HEK293 (cell line): ENCODE results near the gene SFXN1.
"Not testable (repeated sequence)": the region's sequence is repeated elsewhere in the genome, so short reads cannot be mapped to it uniquely, and the experiment has no call there.

ENCODE experiments used
- CTCF ChIA-PET: fragments of 350-600 bp; formaldehyde crosslinking; extraction: SDS; loops from one replicate; lab custom pipeline; 2021; ENCODE audit warnings: antibody characterized with exemption; lab: Yijun Ruan, JAX
- POLR2A ChIA-PET: fragments of 300-600 bp; formaldehyde crosslinking; extraction: SDS; loops from one replicate; lab custom pipeline; 2020; ENCODE audit warnings: antibody characterized with exemption, inconsistent platforms; lab: Yijun Ruan, JAX
- H3K27ac ChIP-seq: fragments of 200-500 bp; sonication (Bioruptor generic); 2 replicates; pipeline ENCODE4 v1.5.1; 2014; ENCODE audit warnings: low read depth, low read length, control low read depth, inconsistent platforms; ENCODE audit errors: extremely low read depth
- H3K36me3 ChIP-seq, 2 experiments: fragments of 200-500 bp in 1 of 2; sonication (Bioruptor generic) in 1 of 2; 1 replicate in 1 of 2; 2 replicates in 1 of 2; pipeline ENCODE4 v1.5.1; 2014 to 2017; ENCODE audit warnings: inconsistent platforms in 2 of 2, low read length in 2 of 2; ENCODE audit not compliant: control insufficient read depth in 2 of 2, insufficient read depth in 1 of 2
- H3K4me1 ChIP-seq: fragments of 200-500 bp; sonication (Bioruptor generic); 2 replicates; pipeline ENCODE4 v1.5.1; 2014; ENCODE audit warnings: mild to moderate bottlenecking, low read length, inconsistent platforms; ENCODE audit not compliant: control insufficient read depth, insufficient read depth
- H3K4me3 ChIP-seq: 2 replicates; pipeline ENCODE4 v1.5.1; 2011; ENCODE audit warnings: low read depth, mild to moderate bottlenecking, control low read depth, low read length, moderate library complexity
- H3K9me3 ChIP-seq: fragments of 200-500 bp; sonication (Bioruptor generic); 2 replicates; pipeline ENCODE4 v1.5.1; 2014; ENCODE audit warnings: low read depth, low read length, inconsistent platforms; ENCODE audit not compliant: control insufficient read depth, insufficient read depth
- GLIS2 ChIP-seq: fragments of 450-650 bp; formaldehyde crosslinking; IDR thresholded peaks from 2 replicates; pipeline ENCODE4 v1.5.1; 2016; ENCODE audit warnings: missing biosample characterization, missing genetic modification characterization
- INSM2 ChIP-seq: fragments of 450-650 bp; formaldehyde crosslinking; IDR thresholded peaks from 2 replicates; pipeline ENCODE4 v1.5.1; 2016; ENCODE audit warnings: missing biosample characterization, missing genetic modification characterization
- OVOL3 ChIP-seq: fragments of 450-650 bp; formaldehyde crosslinking; IDR thresholded peaks from 2 replicates; pipeline ENCODE4 v1.5.1; 2016; ENCODE audit warnings: missing biosample characterization, missing genetic modification characterization
- RBAK ChIP-seq: fragments of 450-650 bp; formaldehyde crosslinking; IDR thresholded peaks from 2 replicates; pipeline ENCODE4 v1.5.1; 2016; ENCODE audit warnings: missing biosample characterization, missing genetic modification characterization
- SETDB1 ChIP-seq: IDR thresholded peaks from one replicate; pipeline ENCODE4 v1.6.1; 2017; ENCODE audit warnings: mild to moderate bottlenecking, low read length, moderate library complexity, mixed read lengths; ENCODE audit not compliant: insufficient read length
- ZNF112 ChIP-seq: fragments of 450-650 bp; formaldehyde crosslinking; IDR thresholded peaks from 2 replicates; pipeline ENCODE4 v1.5.0; 2017; ENCODE audit warnings: missing biosample characterization, missing genetic modification characterization
- ZNF16 ChIP-seq: fragments of 450-650 bp; formaldehyde crosslinking; IDR thresholded peaks from 2 replicates; pipeline ENCODE4 v1.5.1; 2016; ENCODE audit warnings: low read depth, missing biosample characterization, missing genetic modification characterization
- ZNF248 ChIP-seq: fragments of 450-650 bp; formaldehyde crosslinking; IDR thresholded peaks from 2 replicates; pipeline ENCODE4 v1.5.1; 2017; ENCODE audit warnings: missing biosample characterization, missing genetic modification characterization
- ZNF302 ChIP-seq: fragments of 450-650 bp; formaldehyde crosslinking; IDR thresholded peaks from 2 replicates; pipeline ENCODE4 v1.5.1; 2016; ENCODE audit warnings: missing biosample characterization, missing genetic modification characterization, low read depth
- ZNF324 ChIP-seq: fragments of 450-650 bp; formaldehyde crosslinking; IDR thresholded peaks from 2 replicates; pipeline ENCODE4 v1.5.1; 2016; ENCODE audit warnings: missing biosample characterization, missing genetic modification characterization
- ZNF366 ChIP-seq: fragments of 450-650 bp; formaldehyde crosslinking; conservative IDR thresholded peaks from 2 replicates; pipeline ENCODE4 v1.5.1; 2016; ENCODE audit warnings: missing biosample characterization, missing genetic modification characterization
- ZNF501 ChIP-seq: fragments of 450-650 bp; formaldehyde crosslinking; IDR thresholded peaks from 2 replicates; pipeline ENCODE4 v1.5.1; 2016; ENCODE audit warnings: missing biosample characterization, missing genetic modification characterization
- ZNF544 ChIP-seq: fragments of 450-650 bp; formaldehyde crosslinking; IDR thresholded peaks from 2 replicates; pipeline ENCODE4 v1.5.0; 2017; ENCODE audit warnings: missing biosample characterization, missing genetic modification characterization
- ZNF555 ChIP-seq: fragments of 450-650 bp; formaldehyde crosslinking; conservative IDR thresholded peaks from 2 replicates; pipeline ENCODE4 v1.5.1; 2017; ENCODE audit warnings: missing biosample characterization, mild to moderate bottlenecking, missing genetic modification characterization, inconsistent platforms
- ZNF561 ChIP-seq: fragments of 450-650 bp; IDR thresholded peaks from 2 replicates; pipeline ENCODE4 v1.5.1; 2018; ENCODE audit warnings: missing biosample characterization, missing genetic modification characterization, borderline replicate concordance
- ZNF600 ChIP-seq: fragments of 450-650 bp; formaldehyde crosslinking; IDR thresholded peaks from 2 replicates; pipeline ENCODE4 v1.5.1; 2016; ENCODE audit warnings: missing biosample characterization, missing genetic modification characterization
- ZNF639 ChIP-seq: fragments of 450-650 bp; formaldehyde crosslinking; IDR thresholded peaks from 2 replicates; pipeline ENCODE4 v1.5.1; 2016; ENCODE audit warnings: missing biosample characterization, missing genetic modification characterization
- ZNF768 ChIP-seq: fragments of 450-650 bp; formaldehyde crosslinking; IDR thresholded peaks from 2 replicates; pipeline ENCODE4 v1.5.1; 2018; ENCODE audit warnings: missing biosample characterization, mild to moderate bottlenecking, missing genetic modification characterization
- TF ChIP-seq, protein P1 (sequence below): fragments of 450-650 bp; formaldehyde crosslinking; IDR thresholded peaks from 2 replicates; pipeline ENCODE4 v1.5.1; 2016; ENCODE audit warnings: missing biosample characterization, missing genetic modification characterization
- TF ChIP-seq, protein P2 (sequence below): fragments of 450-650 bp; formaldehyde crosslinking; IDR thresholded peaks from 2 replicates; pipeline ENCODE4 v1.5.1; 2016; ENCODE audit warnings: missing biosample characterization, missing genetic modification characterization

SFXN1 gene

DNA sequence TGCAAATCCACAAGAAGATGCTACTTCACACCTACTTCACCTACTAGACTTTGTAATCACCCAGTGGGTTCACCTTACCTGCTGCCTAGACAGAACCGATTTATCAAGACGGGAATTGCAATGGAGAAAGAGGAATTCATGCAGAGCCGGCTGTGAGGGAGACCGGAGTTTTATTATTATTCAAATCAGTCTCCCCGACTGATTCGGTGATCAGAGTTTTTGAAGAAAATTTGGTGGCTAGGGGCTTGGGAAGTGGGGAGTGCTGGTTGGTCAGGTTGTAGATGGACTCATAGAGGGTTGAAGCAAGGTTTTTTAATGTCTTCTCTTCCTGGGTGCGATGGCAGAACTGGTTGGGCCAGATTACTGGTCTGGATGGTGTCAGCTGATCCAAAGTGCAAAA lies 23.4 kb downstream of the SFXN1 start:
- CTCF ChIA-PET = no interaction called here
- peaks cover 62 to 69% of the 10 kb centered on the region in 2 experiments for H3K36me3 ChIP-seq

DNA sequence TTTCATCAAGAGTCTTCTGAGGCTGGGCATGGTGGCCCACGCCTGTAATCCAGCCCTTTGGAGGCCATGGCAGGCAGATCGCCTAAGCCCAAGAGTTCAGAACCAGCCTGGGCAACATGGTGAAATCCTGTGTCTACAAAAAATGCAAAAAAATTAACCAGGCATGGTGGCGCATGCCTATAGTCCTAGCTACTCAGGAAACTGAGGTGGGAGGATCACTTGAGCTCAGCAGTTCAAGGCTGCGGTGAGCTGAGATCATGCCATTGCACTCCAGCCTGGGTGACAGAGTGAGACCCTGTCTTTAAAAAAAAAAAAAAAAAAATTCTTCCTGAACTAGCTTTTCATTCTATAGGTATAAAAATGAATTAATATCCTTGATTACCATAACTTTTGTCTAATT lies 29.3 kb downstream of the SFXN1 start:
- not testable (repeated sequence) for H3K4me3 ChIP-seq, H3K27ac ChIP-seq, H3K9me3 ChIP-seq, H3K4me1 ChIP-seq
- peaks cover 45 to 72% of the 10 kb centered on the region in 2 experiments for H3K36me3 ChIP-seq
- ChIA-PET CTCF (interaction anchor here (0.7 to 0.9 kb wide), 3 partner anchors 9 to 111 kb away, joined by 3 to 5 read pairs (median 3); no protein-coding TSS in a partner anchor), POLR2A (interaction anchor here (0.7 kb wide), 1 partner anchor 10 kb away, joined by 6 read pairs; no protein-coding TSS in a partner anchor)

More for the DNA sequence above, 23.4 kb downstream of the SFXN1 start:
- TF ChIP-seq GLIS2 (tag by site-specific recombination) (no peak), ZNF555 (tag by site-specific recombination) (no peak), ZNF16 (no peak), ZNF248 (no peak), ZNF501 (tag by site-specific recombination) (no peak), SETDB1 (no peak), ZNF639 (tag by site-specific recombination) (no peak), RBAK (tag by site-specific recombination) (no peak), ZNF366 (tag by site-specific recombination) (no peak), ZNF544 (tag by site-specific recombination) (no peak), INSM2 (tag by site-specific recombination) (no peak), ZNF324 (tag by site-specific recombination) (no peak), ZNF302 (tag by site-specific recombination) (no peak), ZNF112 (tag by site-specific recombination) (no peak), OVOL3 (no peak), ZNF561 (tag by site-specific recombination) (no peak), ZNF768 (tag by site-specific recombination) (no peak), ZNF600 (tag by site-specific recombination) (no peak)
- TF ChIP-seq, protein P1, sequence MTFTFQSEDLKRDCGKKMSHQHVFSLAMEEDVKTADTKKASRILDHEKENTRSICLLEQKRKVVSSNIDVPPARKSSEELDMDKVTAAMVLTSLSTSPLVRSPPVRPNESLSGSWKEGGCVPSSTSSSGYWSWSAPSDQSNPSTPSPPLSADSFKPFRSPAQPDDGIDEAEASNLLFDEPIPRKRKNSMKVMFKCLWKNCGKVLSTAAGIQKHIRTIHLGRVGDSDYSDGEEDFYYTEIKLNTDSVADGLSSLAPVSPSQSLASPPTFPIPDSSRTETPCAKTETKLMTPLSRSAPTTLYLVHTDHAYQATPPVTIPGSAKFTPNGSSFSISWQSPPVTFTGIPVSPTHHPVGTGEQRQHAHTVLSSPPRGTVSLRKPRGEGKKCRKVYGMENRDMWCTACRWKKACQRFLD (tag by site-specific recombination) = no peak
- TF ChIP-seq, protein P2, sequence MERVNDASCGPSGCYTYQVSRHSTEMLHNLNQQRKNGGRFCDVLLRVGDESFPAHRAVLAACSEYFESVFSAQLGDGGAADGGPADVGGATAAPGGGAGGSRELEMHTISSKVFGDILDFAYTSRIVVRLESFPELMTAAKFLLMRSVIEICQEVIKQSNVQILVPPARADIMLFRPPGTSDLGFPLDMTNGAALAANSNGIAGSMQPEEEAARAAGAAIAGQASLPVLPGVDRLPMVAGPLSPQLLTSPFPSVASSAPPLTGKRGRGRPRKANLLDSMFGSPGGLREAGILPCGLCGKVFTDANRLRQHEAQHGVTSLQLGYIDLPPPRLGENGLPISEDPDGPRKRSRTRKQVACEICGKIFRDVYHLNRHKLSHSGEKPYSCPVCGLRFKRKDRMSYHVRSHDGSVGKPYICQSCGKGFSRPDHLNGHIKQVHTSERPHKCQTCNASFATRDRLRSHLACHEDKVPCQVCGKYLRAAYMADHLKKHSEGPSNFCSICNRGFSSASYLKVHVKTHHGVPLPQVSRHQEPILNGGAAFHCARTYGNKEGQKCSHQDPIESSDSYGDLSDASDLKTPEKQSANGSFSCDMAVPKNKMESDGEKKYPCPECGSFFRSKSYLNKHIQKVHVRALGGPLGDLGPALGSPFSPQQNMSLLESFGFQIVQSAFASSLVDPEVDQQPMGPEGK (tag by site-specific recombination) = no peak
- H3K4me1 ChIP-seq = no peaks in the 10 kb centered on the region
- no peak overlapping the region for H3K4me3 ChIP-seq
- H3K9me3 ChIP-seq = no peaks in the 10 kb centered on the region
- H3K27ac ChIP-seq = no peak overlapping the region
- POLR2A ChIA-PET = no interaction called here
